SJCRH30 (cell line): ENCODE results near the gene XIRP1. TPM values are rescaled to one million over a fixed set of nuclear protein-coding genes. Genes with fewer than 3 reads are reported as not detected.
"Not testable (repeated sequence)": the region's sequence is repeated elsewhere in the genome, so short reads cannot be mapped to it uniquely, and the experiment has no call there.

ENCODE experiments used
- DNase-seq, 2 experiments: peaks; one replicate each; pipeline ENCODE4 v3.0.0-alpha.2; 2015 to 2020
- H3K27ac ChIP-seq: fragments of 250-450 bp; sonication (Bioruptor Pico); 2 replicates; pipeline ENCODE4 v1.5.1; 2020; ENCODE audit warnings: mild to moderate bottlenecking, moderate library complexity
- H3K27me3 ChIP-seq: fragments of 250-450 bp; sonication (Bioruptor Pico); 2 replicates; pipeline ENCODE4 v1.5.1; 2020; ENCODE audit warnings: mild to moderate bottlenecking, moderate library complexity
- H3K36me3 ChIP-seq: fragments of 250-450 bp; sonication (Bioruptor Pico); 2 replicates; pipeline ENCODE4 v1.5.1; 2020; ENCODE audit warnings: mild to moderate bottlenecking, moderate library complexity
- H3K4me1 ChIP-seq: fragments of 250-450 bp; sonication (Bioruptor Pico); 2 replicates; pipeline ENCODE4 v1.5.1; 2020; ENCODE audit warnings: mild to moderate bottlenecking, moderate library complexity
- H3K4me3 ChIP-seq: fragments of 250-450 bp; sonication (Bioruptor Pico); 2 replicates; pipeline ENCODE4 v1.5.1; 2020; ENCODE audit warnings: mild to moderate bottlenecking, moderate library complexity
- H3K9me3 ChIP-seq: fragments of 250-450 bp; sonication (Bioruptor Pico); replicated peaks from 2 replicates; pipeline ENCODE4 v1.5.1; 2020; ENCODE audit warnings: mild to moderate bottlenecking, moderate library complexity
- total RNA-seq: library from RNA; depleted of rRNA; stranded (reverse); fragments of >200 nt; shearing (Covaris generic); gene quantifications from 2 replicates; pipeline ENCODE4 v1.2.3, GENCODE V29; 2014

Gene XIRP1
- total RNA-seq, 1 experiment from 2014 or later, result 0.91 TPM

GRCh38 chr3:39173318-39174125, 18.9 kb downstream of the XIRP1 start:
- Histone ChIP-seq H3K27me3 (no peaks in the 10 kb centered on the region), H3K4me3 (no peak overlapping the region), H3K4me1 (peaks cover 12% of the 10 kb centered on the region), H3K36me3 (no peaks in the 10 kb centered on the region), H3K9me3 (no peaks in the 10 kb centered on the region), H3K27ac (no peak overlapping the region)
- no peak for DNase-seq

- H3K4me3 ChIP-seq, result no peak overlapping the region
- H3K4me1 ChIP-seq, result peaks cover 16% of the 10 kb centered on the region
- H3K36me3 ChIP-seq, result no peaks in the 10 kb centered on the region
- H3K27ac ChIP-seq, result no peak overlapping the region
- H3K9me3 ChIP-seq, result no peaks in the 10 kb centered on the region
- H3K27me3 ChIP-seq, result no peaks in the 10 kb centered on the region
- DNase-seq, result no peak
Observed at GRCh38 chr3:39171860-39172259, 20.5 kb downstream of the XIRP1 start.

GRCh38 chr3:39170877-39171276, 21.5 kb downstream of the XIRP1 start:
- not testable (repeated sequence) for H3K9me3 ChIP-seq, H3K27ac ChIP-seq, DNase-seq, H3K36me3 ChIP-seq, H3K4me3 ChIP-seq, H3K27me3 ChIP-seq
- peaks cover 17% of the 10 kb centered on the region for H3K4me1 ChIP-seq

DNA sequence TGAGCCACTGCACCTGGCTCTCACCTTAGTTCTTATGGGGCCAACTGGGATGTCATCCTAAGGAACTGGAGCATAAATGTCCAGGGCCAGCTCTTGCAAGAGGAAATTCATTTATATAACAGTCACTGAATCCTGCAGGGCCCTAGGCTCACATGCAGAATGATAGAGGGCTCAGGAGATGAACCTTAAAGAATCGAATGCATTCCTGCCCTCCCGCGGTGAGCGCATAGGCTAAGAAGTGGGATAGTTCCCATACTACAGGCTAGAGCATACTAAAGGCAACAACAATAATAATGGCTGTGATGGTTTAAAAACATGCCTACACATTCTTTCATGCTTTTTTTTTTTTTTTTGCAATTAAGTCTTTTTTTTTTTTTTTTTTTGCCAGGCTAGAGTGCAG, 21.9 kb downstream of the XIRP1 start:
- Histone ChIP-seq H3K4me1 (peaks cover 18% of the 10 kb centered on the region), H3K36me3 (no peaks in the 10 kb centered on the region)

GRCh38 chr3:39169712-39170111, 22.7 kb downstream of the XIRP1 start:
- H3K27me3 ChIP-seq, result no peaks in the 10 kb centered on the region
- no peak overlapping the region for H3K4me3 ChIP-seq
- DNase-seq, result no peak
- H3K36me3 ChIP-seq, result no peaks in the 10 kb centered on the region
- H3K4me1 ChIP-seq, result peaks cover 24% of the 10 kb centered on the region
- no peak overlapping the region for H3K27ac ChIP-seq
- H3K9me3 ChIP-seq, result no peaks in the 10 kb centered on the region

More for the DNA sequence above, 21.9 kb downstream of the XIRP1 start:
- H3K27me3 ChIP-seq, result no peaks in the 10 kb centered on the region
- no peaks in the 10 kb centered on the region for H3K9me3 ChIP-seq
- no peak overlapping the region for H3K4me3 ChIP-seq
- DNase-seq, result no peak
- no peak overlapping the region for H3K27ac ChIP-seq

DNA sequence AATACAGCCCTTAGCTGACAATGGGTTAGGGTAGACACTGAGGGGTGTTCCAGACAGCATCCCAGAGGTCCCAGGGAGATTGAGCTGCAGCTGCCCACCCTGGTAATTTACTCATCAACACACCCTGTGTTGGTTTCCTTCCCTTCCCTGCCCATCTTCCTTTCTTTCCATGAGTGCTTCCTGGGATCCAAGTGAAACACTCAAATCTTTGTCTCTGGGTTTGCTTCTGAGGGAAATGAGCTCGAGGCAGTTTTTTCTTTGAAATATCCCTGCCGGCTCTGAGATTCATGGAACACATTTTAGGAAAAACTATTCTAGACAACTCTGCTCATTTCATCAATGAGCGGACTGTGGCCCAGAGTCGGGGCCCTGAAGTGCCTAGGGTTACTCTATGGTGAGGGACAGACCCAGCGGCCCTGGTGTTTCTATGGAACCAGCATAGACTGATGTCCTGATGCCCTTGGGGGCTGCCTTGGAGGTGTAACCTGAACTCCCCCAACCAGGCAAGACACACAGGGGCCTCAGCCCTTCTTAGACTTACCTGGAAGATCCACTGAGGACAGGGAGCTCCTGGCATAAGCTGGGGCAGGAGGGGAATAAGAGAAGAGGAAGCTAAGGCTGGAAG, 24.1 kb downstream of the XIRP1 start:
- no peak for DNase-seq
- H3K9me3 ChIP-seq, result no peaks in the 10 kb centered on the region
- H3K4me3 ChIP-seq, result no peak overlapping the region
- no peak overlapping the region for H3K27ac ChIP-seq
- no peaks in the 10 kb centered on the region for H3K27me3 ChIP-seq
- peaks cover 24% of the 10 kb centered on the region for H3K4me1 ChIP-seq
- H3K36me3 ChIP-seq, result no peaks in the 10 kb centered on the region

DNA sequence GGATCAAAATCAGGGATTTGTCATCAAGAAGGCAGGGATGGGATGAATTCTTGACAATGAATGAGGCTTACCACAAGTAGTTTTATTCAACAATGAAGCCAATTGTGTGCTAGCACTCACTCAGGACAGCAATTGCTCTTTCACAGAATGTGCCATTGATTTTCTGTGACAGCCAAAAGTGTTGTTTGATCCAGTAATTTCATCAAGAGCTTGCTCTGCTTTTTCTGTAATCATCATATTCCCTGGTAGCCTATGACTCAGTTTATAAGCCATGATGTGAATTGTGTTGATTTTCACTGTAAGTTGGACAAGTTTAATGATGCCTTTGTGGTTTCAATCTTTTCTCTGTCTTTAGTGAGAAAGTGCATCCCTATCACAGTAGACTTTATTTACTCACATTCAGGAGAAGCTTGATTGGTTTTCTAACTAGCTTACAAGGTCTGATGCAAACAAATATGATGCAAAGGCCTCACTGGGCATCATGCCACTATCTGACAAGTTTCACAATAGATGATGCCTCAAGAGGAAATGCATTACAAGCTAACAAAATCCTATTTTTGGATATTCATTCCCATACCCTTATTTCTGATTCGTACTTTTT, 25.4 kb downstream of the XIRP1 start:
- Histone ChIP-seq H3K4me1 (peaks cover 24% of the 10 kb centered on the region), H3K27ac (peak overlapping the region; percentile 16; the same call in 1 of the 2 replicates), H3K9me3 (no peaks in the 10 kb centered on the region), H3K27me3 (no peaks in the 10 kb centered on the region), H3K4me3 (no peak overlapping the region), H3K36me3 (no peaks in the 10 kb centered on the region)
- DNase-seq, result no peak

- H3K9me3 ChIP-seq, result no peaks in the 10 kb centered on the region
- H3K27ac ChIP-seq, result peak overlapping the region; percentile 16; the same call in 1 of the 2 replicates
- H3K4me1 ChIP-seq, result peaks cover 24% of the 10 kb centered on the region
- no peak overlapping the region for H3K4me3 ChIP-seq
- no peaks in the 10 kb centered on the region for H3K27me3 ChIP-seq
- DNase-seq, result peak; percentile 69 to 75
- no peaks in the 10 kb centered on the region for H3K36me3 ChIP-seq
Observed at GRCh38 chr3:39166134-39166710, 26.2 kb downstream of the XIRP1 start.

GRCh38 chr3:39165518-39165917, 26.9 kb downstream of the XIRP1 start:
- no peaks in the 10 kb centered on the region for H3K9me3 ChIP-seq
- H3K27ac ChIP-seq, result peak overlapping the region; percentile 16; the same call in 1 of the 2 replicates
- DNase-seq, result no peak

DNA sequence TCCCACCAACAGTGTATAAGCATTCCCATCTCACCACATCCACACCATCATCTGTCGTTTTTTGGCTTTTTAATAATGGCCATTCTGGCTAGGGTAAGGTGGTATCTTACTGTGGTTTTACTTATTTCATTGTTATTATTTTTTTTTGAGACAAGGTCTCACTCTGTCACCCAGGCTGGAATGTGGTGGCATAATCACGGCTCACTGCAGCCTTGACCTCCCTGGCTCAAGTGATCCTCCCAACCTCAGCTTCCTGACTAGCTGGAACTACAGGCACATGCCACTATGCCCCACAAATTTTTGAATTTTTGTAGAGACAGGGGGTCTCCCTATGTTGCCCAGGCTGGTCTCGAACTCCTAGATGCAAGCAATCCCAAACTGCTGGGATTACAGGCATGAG, 28.0 kb downstream of the XIRP1 start:
- no peaks in the 10 kb centered on the region for H3K27me3 ChIP-seq
- H3K4me3 ChIP-seq, result no peak overlapping the region
- DNase-seq, result no peak
- no peak overlapping the region for H3K27ac ChIP-seq
- no peaks in the 10 kb centered on the region for H3K9me3 ChIP-seq
- no peaks in the 10 kb centered on the region for H3K36me3 ChIP-seq
- peaks cover 24% of the 10 kb centered on the region for H3K4me1 ChIP-seq

More at GRCh38 chr3:39165518-39165917, 26.9 kb downstream of the XIRP1 start:
- no peaks in the 10 kb centered on the region for H3K36me3 ChIP-seq
- peaks cover 24% of the 10 kb centered on the region for H3K4me1 ChIP-seq
- H3K27me3 ChIP-seq, result no peaks in the 10 kb centered on the region
- H3K4me3 ChIP-seq, result no peak overlapping the region

DNA sequence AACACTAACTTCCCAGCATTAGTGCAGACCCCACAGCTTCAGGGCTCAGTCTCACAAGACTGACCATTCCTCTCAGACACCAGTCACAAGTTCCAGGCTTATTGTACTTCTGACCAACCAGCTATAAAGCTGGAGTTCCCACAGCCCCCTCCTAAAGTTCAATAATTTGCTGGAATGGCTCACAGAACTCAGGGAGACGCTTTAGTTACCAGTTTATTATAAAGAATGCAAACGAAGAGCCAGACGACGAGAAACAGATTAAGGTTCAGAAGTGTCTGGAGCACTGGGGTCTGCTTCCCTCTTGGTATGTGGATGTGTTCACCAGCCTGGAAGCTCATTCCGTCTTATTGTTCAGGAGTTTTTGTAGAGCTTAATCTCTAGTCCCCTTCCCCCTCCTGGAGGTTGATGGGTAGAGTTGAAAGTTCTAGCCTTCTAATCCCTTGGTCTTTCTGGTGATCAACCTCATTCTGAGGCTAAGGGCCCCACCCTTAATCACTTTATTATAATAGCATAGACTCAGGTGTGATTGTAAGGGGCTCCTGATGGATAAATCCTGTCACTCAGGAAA, 34.2 kb downstream of the XIRP1 start:
- Histone ChIP-seq H3K4me3 (no peak overlapping the region), H3K9me3 (no peaks in the 10 kb centered on the region), H3K36me3 (no peaks in the 10 kb centered on the region), H3K27me3 (no peaks in the 10 kb centered on the region), H3K4me1 (no peaks in the 10 kb centered on the region), H3K27ac (no peak overlapping the region)
- DNase-seq, result no peak

GRCh38 chr3:39157359-39157758, 35.0 kb downstream of the XIRP1 start:
- Histone ChIP-seq H3K4me3 (no peak overlapping the region), H3K27me3 (no peaks in the 10 kb centered on the region), H3K36me3 (no peaks in the 10 kb centered on the region), H3K27ac (no peak overlapping the region), H3K4me1 (no peaks in the 10 kb centered on the region), H3K9me3 (no peaks in the 10 kb centered on the region)
- no peak for DNase-seq

DNA sequence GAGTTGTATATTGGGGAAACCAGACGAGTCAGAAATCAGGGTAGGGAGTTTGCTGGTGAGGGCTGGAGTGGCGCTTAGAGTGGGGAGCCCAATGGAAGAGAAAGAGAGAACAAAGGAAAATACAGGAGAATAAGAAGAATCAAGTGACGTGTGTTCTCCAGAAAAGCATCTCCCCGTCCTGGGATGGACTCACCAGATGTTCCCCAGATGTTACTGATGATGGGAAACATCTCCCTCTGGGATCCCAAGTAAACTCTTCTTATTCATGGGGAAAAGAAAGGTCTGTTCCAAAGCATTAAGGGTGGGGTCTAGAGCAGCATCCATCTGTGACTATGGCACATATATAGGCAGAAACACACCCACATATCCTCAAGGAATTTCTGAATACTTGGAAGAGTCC, 36.0 kb downstream of the XIRP1 start:
- Histone ChIP-seq H3K27me3 (no peaks in the 10 kb centered on the region), H3K36me3 (no peaks in the 10 kb centered on the region), H3K4me1 (peaks cover 6% of the 10 kb centered on the region; the same call in 1 of the 2 replicates), H3K4me3 (no peak overlapping the region), H3K27ac (no peak overlapping the region), H3K9me3 (no peaks in the 10 kb centered on the region)
- no peak for DNase-seq

- DNase-seq, result no peak
- H3K4me1 ChIP-seq, result peaks cover 23% of the 10 kb centered on the region; the same call in 1 of the 2 replicates
- no peaks in the 10 kb centered on the region for H3K36me3 ChIP-seq
- no peak overlapping the region for H3K27ac ChIP-seq
- no peaks in the 10 kb centered on the region for H3K27me3 ChIP-seq
- no peak overlapping the region for H3K4me3 ChIP-seq
- H3K9me3 ChIP-seq, result no peaks in the 10 kb centered on the region
Observed at GRCh38 chr3:39154280-39155021, 37.9 kb downstream of the XIRP1 start.
